ENCODE results near the gene CEACAM5.

The CEACAM5 gene

DNA sequence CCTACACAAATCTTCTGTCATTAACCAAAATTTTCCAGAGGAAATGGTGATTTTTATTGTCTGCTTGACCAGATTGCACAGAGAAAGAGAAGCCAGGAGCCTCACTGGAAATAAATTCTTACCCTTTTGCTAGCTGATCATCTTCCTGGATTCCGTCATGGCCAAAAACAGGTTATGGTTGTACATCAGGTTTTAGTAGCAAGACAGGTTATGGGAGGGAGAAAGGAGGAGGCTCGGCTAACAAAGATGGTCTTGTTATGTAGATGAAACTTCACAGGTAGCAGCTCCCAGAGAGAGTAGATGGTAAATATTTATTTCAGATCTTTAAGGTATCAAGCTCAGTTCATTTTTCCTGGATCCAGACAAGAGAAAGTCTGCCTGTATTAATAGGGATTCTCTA lies 68.3 kb downstream of the CEACAM5 start:
- H3K4me1 ChIP-seq (ENCODE audit: control insufficient read depth, insufficient read depth, low read length) = peaks cover 3% of the 10 kb centered on the region
- no peaks in the 10 kb centered on the region for H3K36me3 ChIP-seq (ENCODE audit: control insufficient read depth, insufficient read depth, low read length)
- H3K27me3 ChIP-seq (ENCODE audit: control insufficient read depth, insufficient read depth, low read length) = no peaks in the 10 kb centered on the region
- no peaks in the 10 kb centered on the region for H3K9me3 ChIP-seq (ENCODE audit: control insufficient read depth, insufficient read depth, low read length)
- no peak overlapping the region for H3K9ac ChIP-seq (ENCODE audit: low read depth, low read length)
- H3K4me3 ChIP-seq (ENCODE audit: low read depth, low read length) = no peak overlapping the region
